Sigmoid colon (tissue), 7 donors: ENCODE results near the gene ECHS1. TPM values are rescaled to one million over a fixed set of nuclear protein-coding genes. Genes with fewer than 3 reads are reported as not detected.

Experiments used
- DNase-seq: peaks from one replicate; pipeline ENCODE4 v3.0.0-alpha.2; 2019
- H3K27ac ChIP-seq, 4 donors: fragments of 200-600 bp; sonication (generic); one replicate each; pipeline ENCODE4 v1.5.1; 2016 to 2019; ENCODE audit warnings: mild to moderate bottlenecking in 1 of 4
- H3K27me3 ChIP-seq, 3 donors: fragments of 200-600 bp; sonication (generic); one replicate each; pipeline ENCODE4 v1.5.1; 2019; ENCODE audit warnings: mild to moderate bottlenecking in 1 of 3
- H3K36me3 ChIP-seq, 4 donors: fragments of 200-600 bp; sonication (generic); one replicate each; pipeline ENCODE4 v1.5.1; 2016 to 2019
- H3K4me1 ChIP-seq, 4 donors: fragments of 200-600 bp; sonication (generic); one replicate each; pipeline ENCODE4 v1.5.1; 2017 to 2019
- H3K4me3 ChIP-seq, 4 donors: fragments of 200-600 bp; sonication (generic); one replicate each; pipeline ENCODE4 v1.5.1; 2017 to 2019; ENCODE audit warnings: mild to moderate bottlenecking in 2 of 4, moderate library complexity in 1 of 4
- H3K9me3 ChIP-seq, 4 donors: fragments of 200-600 bp in 3 of 4; sonication (generic) in 3 of 4; one replicate each; pipeline versions ENCODE4 v1.5.1 to v1.6.1; 2013 to 2019
- EP300 ChIP-seq, 4 donors: sonication (generic); formaldehyde crosslinking; IDR thresholded peaks; one replicate each; pipeline ENCODE4 v1.6.1; 2017; ENCODE audit warnings: antibody characterized with exemption in 4 of 4
- POLR2A ChIP-seq, 2 donors: fragments of 450-650 bp; IDR thresholded peaks; one replicate each; pipeline ENCODE4 v1.6.1; 2016; ENCODE audit warnings: antibody characterized with exemption in 2 of 2, mild to moderate bottlenecking in 2 of 2, moderate library complexity in 2 of 2
- POLR2AphosphoS5 ChIP-seq, 4 donors: sonication (generic); formaldehyde crosslinking; IDR thresholded peaks; one replicate each; pipeline ENCODE4 v1.6.1; 2017; ENCODE audit warnings: antibody characterized with exemption in 4 of 4
- WGBS, 2 donors: extraction: QIAGEN DNeasy Blood & Tissue Kit; methylation state at CpG; one replicate each; pipeline ENCODE4 v1.1.7; 2013; 5-methylcytosine and 5-hydroxymethylcytosine counted together
- intact Hi-C: fragments of 100-400 bp; cut with DNase I; formaldehyde crosslinking; loops from one replicate; pipeline ENCODE4 v1.15.1; 2023
- polyA plus RNA-seq, 3 donors: library from polyadenylated mRNA; stranded (reverse); fragments of 200-250 nt; gene quantifications; one replicate each; pipeline ENCODE4 v1.2.3, GENCODE V29; 2013
- total RNA-seq, 4 donors: library from RNA; depleted of rRNA; stranded (reverse); fragments of >200 nt; gene quantifications; one replicate each; pipeline ENCODE4 v1.1.0, GENCODE V29; 2016
- TF ChIP-seq, protein P1 (sequence below), 4 experiments: fragments of 450-650 bp in 3 of 4; fragments of 200-600 bp in 1 of 4; IDR thresholded peaks; one replicate each; pipeline ENCODE4 v1.5.1; 2016 to 2019; ENCODE audit warnings: antibody characterized with exemption in 4 of 4, mild to moderate bottlenecking in 3 of 4, moderate library complexity in 2 of 4
- donor health status: healthy with polysubstance abuse.
- donor health status: Bipolar disorder and iron deficiency.
- donor health status: healthy.

ECHS1 gene
- total and polyA plus RNA-seq, 7 donors: 58.6 to 360 (median 87.0) TPM

DNA sequence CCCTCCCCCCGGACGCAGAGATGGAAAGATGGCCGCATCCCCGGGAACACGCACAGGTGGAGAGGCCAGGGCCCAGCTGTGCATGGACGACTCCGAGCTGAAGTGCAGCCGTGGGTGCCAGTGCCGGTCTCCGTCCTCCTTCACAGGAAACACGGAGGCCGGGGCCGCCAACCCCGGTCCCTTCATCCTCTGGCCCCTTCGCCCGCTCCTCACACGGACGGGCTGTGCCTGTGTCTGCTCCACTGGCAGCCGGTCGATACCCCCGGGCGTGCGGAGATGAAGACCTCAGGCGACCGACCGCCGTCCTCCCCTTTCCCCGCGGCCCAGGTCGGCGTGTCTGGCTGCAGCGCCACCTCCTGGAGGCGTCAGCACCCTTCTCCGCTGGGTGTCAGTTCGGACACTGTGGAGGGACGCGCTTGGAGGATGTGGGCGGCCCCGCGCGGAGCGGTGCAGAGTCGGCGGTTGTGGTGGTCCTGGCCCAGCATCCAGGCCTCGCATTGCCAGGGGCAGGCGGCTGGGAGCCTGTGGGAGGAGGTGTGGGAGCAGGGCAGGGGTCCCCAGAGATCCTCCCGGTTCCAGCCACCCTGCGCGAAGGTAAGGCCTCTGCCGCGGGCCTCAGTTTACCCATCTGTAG, 54.5 kb downstream of the ECHS1 start:
- H3K9me3 ChIP-seq: no peaks in the 10 kb centered on the region
- no peaks in the 10 kb centered on the region for H3K36me3 ChIP-seq
- WGBS, 2 donors: 7% methylated on average over 51 of the region's 51 CpGs
- peaks cover 0 to 23% (median 18%) of the 10 kb centered on the region in 4 donors for H3K4me1 ChIP-seq
- H3K27me3 ChIP-seq: peaks cover 0 to 33% (median 16%) of the 10 kb centered on the region in 3 donors
- H3K4me3 ChIP-seq: peak overlapping the region in 3 of 4 donors; percentile 16 to 40 (median 30)
- no peak for DNase-seq
- intact Hi-C loops: no loop called here
- no peak for TF ChIP-seq POLR2A (IDR thresholded peaks at IDR 0.05)
- TF ChIP-seq EP300 (IDR thresholded peaks at IDR 0.05): no peak
- TF ChIP-seq POLR2AphosphoS5 (IDR thresholded peaks at IDR 0.05): no peak
- TF ChIP-seq, protein P1, sequence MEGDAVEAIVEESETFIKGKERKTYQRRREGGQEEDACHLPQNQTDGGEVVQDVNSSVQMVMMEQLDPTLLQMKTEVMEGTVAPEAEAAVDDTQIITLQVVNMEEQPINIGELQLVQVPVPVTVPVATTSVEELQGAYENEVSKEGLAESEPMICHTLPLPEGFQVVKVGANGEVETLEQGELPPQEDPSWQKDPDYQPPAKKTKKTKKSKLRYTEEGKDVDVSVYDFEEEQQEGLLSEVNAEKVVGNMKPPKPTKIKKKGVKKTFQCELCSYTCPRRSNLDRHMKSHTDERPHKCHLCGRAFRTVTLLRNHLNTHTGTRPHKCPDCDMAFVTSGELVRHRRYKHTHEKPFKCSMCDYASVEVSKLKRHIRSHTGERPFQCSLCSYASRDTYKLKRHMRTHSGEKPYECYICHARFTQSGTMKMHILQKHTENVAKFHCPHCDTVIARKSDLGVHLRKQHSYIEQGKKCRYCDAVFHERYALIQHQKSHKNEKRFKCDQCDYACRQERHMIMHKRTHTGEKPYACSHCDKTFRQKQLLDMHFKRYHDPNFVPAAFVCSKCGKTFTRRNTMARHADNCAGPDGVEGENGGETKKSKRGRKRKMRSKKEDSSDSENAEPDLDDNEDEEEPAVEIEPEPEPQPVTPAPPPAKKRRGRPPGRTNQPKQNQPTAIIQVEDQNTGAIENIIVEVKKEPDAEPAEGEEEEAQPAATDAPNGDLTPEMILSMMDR (IDR thresholded peaks at IDR 0.05): peak; percentile 34 to 68 (median 46)
- H3K27ac ChIP-seq: no peak overlapping the region

DNA sequence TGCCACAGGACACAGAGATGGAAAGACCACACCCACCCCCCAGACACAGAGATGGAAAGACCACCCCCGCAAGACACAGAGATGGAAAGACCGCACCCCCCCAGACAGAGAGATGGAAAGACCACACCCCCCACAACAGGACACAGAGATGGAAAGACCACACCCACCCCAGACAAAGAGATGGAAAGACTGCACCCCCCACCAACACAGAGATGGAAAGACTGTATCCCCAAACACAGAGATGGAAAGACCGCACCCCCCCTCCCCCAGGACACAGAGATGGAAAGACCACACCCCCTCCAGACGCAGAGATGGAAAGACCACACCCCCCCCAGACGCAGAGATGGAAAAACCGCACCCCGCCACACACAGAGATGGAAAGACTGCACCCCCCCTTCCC, 56.4 kb downstream of the ECHS1 start:
- TF ChIP-seq EP300 (IDR thresholded peaks at IDR 0.05) (no peak), POLR2AphosphoS5 (IDR thresholded peaks at IDR 0.05) (no peak), POLR2A (IDR thresholded peaks at IDR 0.05) (no peak)
- TF ChIP-seq, protein P1 (IDR thresholded peaks at IDR 0.05): no peak
- WGBS, 2 donors: 70 to 85% methylated on average over 7 of the region's 7 CpGs
- DNase-seq: no peak
- Histone ChIP-seq H3K4me3 (no peak overlapping the region), H3K27me3 (peaks cover 0 to 25% (median 16%) of the 10 kb centered on the region in 3 donors), H3K36me3 (peaks cover 0 to 16% (median 6%) of the 10 kb centered on the region in 4 donors), H3K9me3 (no peaks in the 10 kb centered on the region), H3K27ac (no peak overlapping the region), H3K4me1 (peaks cover 0 to 23% (median 18%) of the 10 kb centered on the region in 4 donors)
- intact Hi-C loops: no loop called here

DNA sequence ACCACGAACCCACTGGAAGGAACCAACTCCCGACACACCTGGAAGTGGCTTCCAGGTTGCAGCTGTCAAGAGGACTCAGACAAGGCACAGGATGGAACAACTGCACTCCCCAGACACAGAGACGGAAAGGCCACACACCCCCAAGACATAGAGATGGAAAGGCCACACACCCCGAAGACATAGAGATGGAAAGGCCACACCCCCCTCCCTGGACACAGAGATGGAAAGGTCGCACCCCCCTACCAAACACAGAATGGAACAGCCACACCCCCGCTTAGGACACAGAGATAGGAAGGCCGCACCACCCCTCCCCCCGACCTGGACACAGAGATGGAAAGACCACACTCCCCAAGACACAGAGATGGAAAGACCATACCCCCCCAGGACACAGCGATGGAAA, 56.9 kb downstream of the ECHS1 start:
- Histone ChIP-seq H3K36me3 (peaks cover 0 to 20% (median 8%) of the 10 kb centered on the region in 4 donors), H3K4me3 (no peak overlapping the region), H3K9me3 (no peaks in the 10 kb centered on the region), H3K27me3 (peaks cover 0 to 25% (median 16%) of the 10 kb centered on the region in 3 donors), H3K27ac (no peak overlapping the region), H3K4me1 (peaks cover 0 to 23% (median 18%) of the 10 kb centered on the region in 4 donors)
- no peak for DNase-seq
- 88 to 89% methylated on average over 9 of the region's 9 CpGs for WGBS, 2 donors
- no peak for TF ChIP-seq POLR2A (IDR thresholded peaks at IDR 0.05)
- TF ChIP-seq, protein P1 (IDR thresholded peaks at IDR 0.05): no peak
- no peak for TF ChIP-seq EP300 (IDR thresholded peaks at IDR 0.05)
- TF ChIP-seq POLR2AphosphoS5 (IDR thresholded peaks at IDR 0.05): no peak
- intact Hi-C loops: no loop called here

DNA sequence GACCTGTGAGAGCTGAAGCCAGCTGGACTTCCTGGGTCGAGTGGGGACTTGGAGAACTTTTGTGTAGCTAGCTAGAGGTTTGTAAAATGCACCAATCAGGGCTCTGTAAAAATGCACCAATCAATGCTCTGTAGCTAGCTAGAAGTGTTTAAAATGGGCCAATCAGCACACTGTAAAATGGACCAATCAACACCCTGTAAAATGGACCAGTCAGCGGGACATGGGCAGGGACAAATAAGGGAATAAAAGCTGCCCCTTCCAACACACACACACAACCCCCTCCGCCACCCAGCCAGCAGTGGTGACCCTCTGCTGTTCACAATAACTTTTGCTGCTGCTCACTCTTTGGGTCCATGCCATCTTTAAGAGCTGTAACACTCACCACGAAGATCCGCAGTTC, 57.3 kb downstream of the ECHS1 start:
- DNase-seq: no peak
- H3K27ac ChIP-seq: no peak overlapping the region
- intact Hi-C loops: no loop called here
- TF ChIP-seq POLR2AphosphoS5 (IDR thresholded peaks at IDR 0.05) (no peak), EP300 (IDR thresholded peaks at IDR 0.05) (no peak), POLR2A (IDR thresholded peaks at IDR 0.05) (no peak)
- TF ChIP-seq, protein P1 (IDR thresholded peaks at IDR 0.05): no peak
- no peak overlapping the region for H3K4me3 ChIP-seq
- H3K27me3 ChIP-seq: peaks cover 0 to 20% (median 16%) of the 10 kb centered on the region in 3 donors
- WGBS, 2 donors: 82 to 88% methylated on average over 5 of the region's 5 CpGs
- H3K9me3 ChIP-seq: no peaks in the 10 kb centered on the region
- peaks cover 0 to 22% (median 8%) of the 10 kb centered on the region in 4 donors for H3K36me3 ChIP-seq
- H3K4me1 ChIP-seq: peaks cover 0 to 23% (median 18%) of the 10 kb centered on the region in 4 donors
